Esophagus muscularis mucosa (tissue), 3 donors: ENCODE data around the gene LRRK1.

Source experiments
- POLR2A ChIP-seq: fragments of 450-650 bp; IDR thresholded peaks from one replicate; pipeline ENCODE4 v1.6.1; 2017; ENCODE audit warnings: antibody characterized with exemption, moderate library complexity, mild to moderate bottlenecking, low read depth
- TF ChIP-seq, protein P1 (sequence below), 3 experiments: fragments of 200-600 bp in 2 of 3; fragments of 450-650 bp in 1 of 3; sonication (generic) in 2 of 3; IDR thresholded peaks; one replicate each; pipeline ENCODE4 v1.5.1; 2017 to 2019; ENCODE audit warnings: antibody characterized with exemption in 3 of 3, mild to moderate bottlenecking in 2 of 3, moderate library complexity in 1 of 3

- TF ChIP-seq, protein P1, sequence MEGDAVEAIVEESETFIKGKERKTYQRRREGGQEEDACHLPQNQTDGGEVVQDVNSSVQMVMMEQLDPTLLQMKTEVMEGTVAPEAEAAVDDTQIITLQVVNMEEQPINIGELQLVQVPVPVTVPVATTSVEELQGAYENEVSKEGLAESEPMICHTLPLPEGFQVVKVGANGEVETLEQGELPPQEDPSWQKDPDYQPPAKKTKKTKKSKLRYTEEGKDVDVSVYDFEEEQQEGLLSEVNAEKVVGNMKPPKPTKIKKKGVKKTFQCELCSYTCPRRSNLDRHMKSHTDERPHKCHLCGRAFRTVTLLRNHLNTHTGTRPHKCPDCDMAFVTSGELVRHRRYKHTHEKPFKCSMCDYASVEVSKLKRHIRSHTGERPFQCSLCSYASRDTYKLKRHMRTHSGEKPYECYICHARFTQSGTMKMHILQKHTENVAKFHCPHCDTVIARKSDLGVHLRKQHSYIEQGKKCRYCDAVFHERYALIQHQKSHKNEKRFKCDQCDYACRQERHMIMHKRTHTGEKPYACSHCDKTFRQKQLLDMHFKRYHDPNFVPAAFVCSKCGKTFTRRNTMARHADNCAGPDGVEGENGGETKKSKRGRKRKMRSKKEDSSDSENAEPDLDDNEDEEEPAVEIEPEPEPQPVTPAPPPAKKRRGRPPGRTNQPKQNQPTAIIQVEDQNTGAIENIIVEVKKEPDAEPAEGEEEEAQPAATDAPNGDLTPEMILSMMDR (IDR thresholded peaks at IDR 0.05) = no peak
- TF ChIP-seq POLR2A = no peak
Observed at GRCh38 chr15:100891307-100892012, 27.7 kb upstream of the LRRK1 start.
